IMR-90 (cell line): ENCODE measurements around the gene PRR5L. TPM values are rescaled to one million over a fixed set of nuclear protein-coding genes. Genes with fewer than 3 reads are reported as not detected.

ENCODE experiments used
- ATAC-seq: fragments of 200-7000 bp; cut with Tn5 transposase; 2 replicates; pipeline ENCODE4 v1.9.1; 2020; ENCODE audit warnings: low read depth, mild to moderate bottlenecking, moderate library complexity
- BruUV-seq: library from RNA; stranded (reverse); fragments of 400-500 nt; replicated peaks from 2 replicates; lab custom pipeline; 2021; lab: Mats Ljungman, UMichigan
- CTCF ChIA-PET: fragments of 300-600 bp; formaldehyde crosslinking; extraction: SDS; loops from one replicate; lab custom pipeline; 2021; ENCODE audit warnings: antibody characterized with exemption; lab: Yijun Ruan, JAX
- POLR2A ChIA-PET: fragments of 300-600 bp; sonication (Branson Sonifier 250); formaldehyde crosslinking; loops from one replicate; lab custom pipeline; 2022; ENCODE audit warnings: antibody characterized with exemption; ENCODE audit not compliant: unreplicated experiment; lab: Charles Lee
- DNase-seq: peaks from one replicate; pipeline ENCODE4 v3.0.0; 2013
- H2AFZ ChIP-seq: replicated peaks from 2 replicates; pipeline ENCODE3; 2013; ENCODE audit warnings: low read length, mild to moderate bottlenecking; ENCODE audit not compliant: poor library complexity
- H2AK5ac ChIP-seq: 2 replicates; pipeline ENCODE4 v1.6.1; 2013; ENCODE audit warnings: low read depth, low read length, inconsistent platforms
- H2AK9ac ChIP-seq: replicated peaks from 2 replicates; pipeline ENCODE3; 2013; ENCODE audit warnings: mild to moderate bottlenecking, low read depth, low read length, moderate library complexity; ENCODE audit not compliant: poor library complexity
- H2BK120ac ChIP-seq: 2 replicates; pipeline ENCODE4 v1.6.1; 2013; ENCODE audit warnings: low read depth, low read length, inconsistent platforms
- H2BK15ac ChIP-seq: 3 replicates; pipeline ENCODE4 v1.6.1; 2013; ENCODE audit warnings: low read depth, low read length, inconsistent platforms
- H2BK20ac ChIP-seq: 2 replicates; pipeline ENCODE4 v1.6.1; 2013; ENCODE audit warnings: low read depth, mild to moderate bottlenecking, inconsistent platforms, low read length, moderate library complexity
- H2BK5ac ChIP-seq: 2 replicates; pipeline ENCODE4 v1.6.1; 2013; ENCODE audit warnings: mild to moderate bottlenecking, low read depth, low read length, inconsistent platforms; ENCODE audit not compliant: poor library complexity, severe bottlenecking
- H3K14ac ChIP-seq: replicated peaks from 2 replicates; pipeline ENCODE4 v1.6.1; 2013; ENCODE audit warnings: low read depth, low read length, inconsistent platforms
- H3K18ac ChIP-seq: 2 replicates; pipeline ENCODE4 v1.6.1; 2013; ENCODE audit warnings: low read depth, low read length, control low read depth
- H3K23ac ChIP-seq: 2 replicates; pipeline ENCODE4 v1.6.1; 2013; ENCODE audit warnings: low read depth, low read length, inconsistent platforms
- H3K27ac ChIP-seq: 2 replicates; pipeline ENCODE4 v1.5.1; 2013; ENCODE audit warnings: mild to moderate bottlenecking, control low read depth, low read length; ENCODE audit not compliant: insufficient read depth
- H3K27me3 ChIP-seq: 2 replicates; pipeline ENCODE4 v1.6.1; 2013; ENCODE audit warnings: low read length; ENCODE audit not compliant: control insufficient read depth, insufficient read depth
- H3K36me3 ChIP-seq: 2 replicates; pipeline ENCODE4 v1.6.1; 2013; ENCODE audit warnings: low read length, mixed read lengths; ENCODE audit not compliant: control insufficient read depth, insufficient read depth
- H3K4ac ChIP-seq: 2 replicates; pipeline ENCODE4 v1.6.1; 2013; ENCODE audit warnings: low read depth, low read length, inconsistent platforms
- H3K4me1 ChIP-seq: 2 replicates; pipeline ENCODE4 v1.6.1; 2013; ENCODE audit warnings: low read length, mixed read lengths; ENCODE audit not compliant: control insufficient read depth, insufficient read depth
- H3K4me2 ChIP-seq: 2 replicates; pipeline ENCODE4 v1.6.1; 2013; ENCODE audit warnings: low read depth, mild to moderate bottlenecking, control low read depth, low read length, moderate library complexity
- H3K4me3 ChIP-seq: 2 replicates; pipeline ENCODE4 v1.5.1; 2013; ENCODE audit warnings: low read depth, mild to moderate bottlenecking, control low read depth, low read length, moderate library complexity; ENCODE audit not compliant: insufficient read depth
- H3K56ac ChIP-seq: 2 replicates; pipeline ENCODE4 v1.6.1; 2013; ENCODE audit warnings: low read length, inconsistent platforms; ENCODE audit not compliant: insufficient read depth; ENCODE audit errors: extremely low read depth
- H3K79me1 ChIP-seq, 2 experiments: 2 replicates each; pipeline ENCODE4 v1.6.1; 2013; ENCODE audit warnings: low read length in 2 of 2, inconsistent platforms in 1 of 2, low read depth in 1 of 2
- H3K9ac ChIP-seq: 2 replicates; pipeline ENCODE4 v1.6.1; 2013; ENCODE audit warnings: low read depth, low read length, control low read depth
- H3K9me1 ChIP-seq: 2 replicates; pipeline ENCODE4 v1.6.1; 2013; ENCODE audit warnings: low read length, inconsistent platforms; ENCODE audit not compliant: insufficient read depth
- H3K9me3 ChIP-seq: 2 replicates; pipeline ENCODE4 v1.6.1; 2013; ENCODE audit warnings: low read length; ENCODE audit not compliant: control insufficient read depth, insufficient read depth
- H4K20me1 ChIP-seq: 2 replicates; pipeline ENCODE4 v1.6.1; 2013; ENCODE audit warnings: low read length, inconsistent platforms; ENCODE audit not compliant: insufficient read depth
- H4K5ac ChIP-seq: 2 replicates; pipeline ENCODE4 v1.6.1; 2013; ENCODE audit warnings: mild to moderate bottlenecking, low read depth, low read length, control low read depth
- H4K8ac ChIP-seq, 2 experiments: 2 replicates each; pipeline ENCODE4 v1.6.1; 2013; ENCODE audit warnings: low read depth in 2 of 2, low read length in 2 of 2, control low read depth in 1 of 2, inconsistent platforms in 1 of 2
- H4K91ac ChIP-seq: 2 replicates; pipeline ENCODE4 v1.6.1; 2013; ENCODE audit warnings: low read depth, low read length, inconsistent platforms; ENCODE audit not compliant: insufficient read depth
- BHLHE40 ChIP-seq: fragments of 150-350 bp; IDR thresholded peaks from 2 replicates; pipeline ENCODE4 v1.6.1; 2016; ENCODE audit warnings: mild to moderate bottlenecking, low read depth, low read length
- CEBPB ChIP-seq: IDR thresholded peaks from 2 replicates; pipeline ENCODE4 v1.6.1; 2012; ENCODE audit warnings: low read depth, low read length, improper control_type of control experiment
- CHD1 ChIP-seq: IDR thresholded peaks from 2 replicates; pipeline ENCODE4 v1.6.1; 2012; ENCODE audit warnings: low read depth, low read length, improper control_type of control experiment
- CTCF ChIP-seq: conservative IDR thresholded peaks from 2 replicates; pipeline ENCODE4 v1.5.1; 2012; ENCODE audit warnings: mild to moderate bottlenecking, low read depth, low read length, improper control_type of control experiment
- ELK1 ChIP-seq: fragments of 150-350 bp; IDR thresholded peaks from 2 replicates; pipeline ENCODE4 v1.6.1; 2016; ENCODE audit warnings: low read depth, mild to moderate bottlenecking, low read length, moderate library complexity, borderline replicate concordance
- FOS ChIP-seq: fragments of 150-350 bp; IDR thresholded peaks from 2 replicates; pipeline ENCODE4 v1.6.1; 2016; ENCODE audit warnings: low read depth, low read length
- MAFK ChIP-seq: IDR thresholded peaks from 2 replicates; pipeline ENCODE4 v1.6.1; 2012; ENCODE audit warnings: low read depth, low read length, improper control_type of control experiment
- MAZ ChIP-seq: IDR thresholded peaks from 2 replicates; pipeline ENCODE4 v1.6.1; 2012; ENCODE audit warnings: low read depth, mild to moderate bottlenecking, low read length, improper control_type of control experiment, moderate library complexity, borderline replicate concordance
- MXI1 ChIP-seq: IDR thresholded peaks from 2 replicates; pipeline ENCODE4 v1.6.1; 2012; ENCODE audit warnings: low read depth, mild to moderate bottlenecking, low read length, moderate library complexity, borderline replicate concordance
- NFE2L2 ChIP-seq: fragments of 150-350 bp; IDR thresholded peaks from 2 replicates; pipeline ENCODE4 v1.6.1; 2016; ENCODE audit warnings: low read depth, mild to moderate bottlenecking, low read length
- POLR2A ChIP-seq: IDR thresholded peaks from 2 replicates; pipeline ENCODE4 v1.6.1; 2012; ENCODE audit warnings: mild to moderate bottlenecking, low read depth, low read length
- RAD21 ChIP-seq: IDR thresholded peaks from 2 replicates; pipeline ENCODE4 v1.6.1; 2012; ENCODE audit warnings: low read length, improper control_type of control experiment
- RCOR1 ChIP-seq: IDR thresholded peaks from 2 replicates; pipeline ENCODE4 v1.6.1; 2012; ENCODE audit warnings: mild to moderate bottlenecking, low read length, improper control_type of control experiment; ENCODE audit not compliant: insufficient replicate concordance
- RFX5 ChIP-seq: IDR thresholded peaks from 2 replicates; pipeline ENCODE4 v1.8.0; 2012; ENCODE audit warnings: low read depth, mild to moderate bottlenecking, low read length, moderate library complexity
- SMC3 ChIP-seq: fragments of 150-350 bp; IDR thresholded peaks from 2 replicates; pipeline ENCODE4 v1.6.1; 2016; ENCODE audit warnings: low read depth, mild to moderate bottlenecking, antibody characterized with exemption, low read length, moderate library complexity
- WGBS, 2 experiments: methylation state at CpG; one replicate each; pipeline versions ENCODE4 v1.1.5 to v1.1.7; 2013; ENCODE audit warnings: missing lambda C conversion rate in 2 of 2; ENCODE audit not compliant: insufficient read length in 1 of 2; ENCODE audit errors: extremely low coverage in 2 of 2; 5-methylcytosine and 5-hydroxymethylcytosine counted together
- dilution Hi-C: fragments of 300-500 bp; cut with HindIII; formaldehyde crosslinking; loops from one replicate; pipeline ENCODE4 v1.14.3; 2018; ENCODE audit warnings: low sequenced_read_pairs; ENCODE audit not compliant: unreplicated experiment
- in situ Hi-C: fragments of 300-500 bp; cut with MboI; formaldehyde crosslinking; loops from 3 replicates; pipeline ENCODE4 v1.14.3; 2019; ENCODE audit warnings: low sequenced_read_pairs, inconsistent platforms, mixed read lengths
- intact Hi-C: fragments of 100-400 bp; cut with micrococcal nuclease; formaldehyde crosslinking; loops from 2 replicates; pipeline ENCODE4 v1.10.0; 2022
- polyA plus RNA-seq, 3 experiments: library from polyadenylated mRNA; depleted of rRNA; stranded (reverse); fragments of >200 nt; gene quantifications; 2 replicates each; pipeline ENCODE4 v1.2.3, GENCODE V29; 2012; ENCODE audit warnings: low replicate concordance in 1 of 3
- total RNA-seq: library from RNA; depleted of rRNA; stranded (reverse); fragments of >200 nt; gene quantifications from 2 replicates; pipeline ENCODE4 v1.2.3, GENCODE V29; 2012
- TF ChIP-seq, protein P1 (sequence below): fragments of 150-350 bp; IDR thresholded peaks from 2 replicates; pipeline ENCODE4 v1.6.1; 2017; ENCODE audit warnings: mild to moderate bottlenecking, antibody characterized with exemption, low read length, low read depth

The PRR5L gene
- total and polyA plus RNA-seq, 2 of the 4 experiments (the other 2 are of a cell fraction), result 2.9 to 3.6 TPM

DNA sequence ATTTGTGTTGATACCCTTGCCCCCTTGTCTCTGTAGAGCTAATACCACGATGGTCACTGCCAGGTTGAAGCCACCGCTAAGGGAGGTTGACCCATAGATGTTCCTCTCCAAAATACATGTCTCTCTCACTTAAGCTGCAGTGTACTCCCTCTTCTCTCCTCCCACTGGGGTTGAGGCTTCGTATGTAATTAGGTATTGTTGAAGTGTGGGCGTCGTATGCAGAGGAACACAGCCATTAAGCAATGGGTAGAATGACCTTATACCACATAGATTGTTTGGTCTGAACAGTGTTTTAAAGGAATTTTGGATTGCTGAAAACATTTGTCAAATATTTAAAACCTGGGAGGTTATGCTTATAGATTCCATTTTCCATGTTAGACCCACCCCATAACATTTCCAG, 142.0 kb downstream of the PRR5L start:
- intact Hi-C loops (no loop called here), in situ Hi-C loops (no loop called here)
- no peak for ATAC-seq

More for the DNA sequence above, 142.0 kb downstream of the PRR5L start:
- no peaks in the 10 kb centered on the region for H3K9me1 ChIP-seq
- no peak overlapping the region for H2AK9ac ChIP-seq
- no peak overlapping the region for H2BK5ac ChIP-seq
- H4K91ac ChIP-seq, result no peak overlapping the region
- no peaks in the 10 kb centered on the region for H3K27me3 ChIP-seq
- no peak overlapping the region for H2BK120ac ChIP-seq
- WGBS, 2 experiments, result no CpG with 5 or more reads among the region's 5 CpGs
- no peak overlapping the region for H2BK20ac ChIP-seq
- no peak overlapping the region for H4K5ac ChIP-seq
- H3K4me2 ChIP-seq, result no peak overlapping the region
- H3K9me3 ChIP-seq, result no peaks in the 10 kb centered on the region
- TF ChIP-seq RAD21, result no peak
- TF ChIP-seq, protein P1, sequence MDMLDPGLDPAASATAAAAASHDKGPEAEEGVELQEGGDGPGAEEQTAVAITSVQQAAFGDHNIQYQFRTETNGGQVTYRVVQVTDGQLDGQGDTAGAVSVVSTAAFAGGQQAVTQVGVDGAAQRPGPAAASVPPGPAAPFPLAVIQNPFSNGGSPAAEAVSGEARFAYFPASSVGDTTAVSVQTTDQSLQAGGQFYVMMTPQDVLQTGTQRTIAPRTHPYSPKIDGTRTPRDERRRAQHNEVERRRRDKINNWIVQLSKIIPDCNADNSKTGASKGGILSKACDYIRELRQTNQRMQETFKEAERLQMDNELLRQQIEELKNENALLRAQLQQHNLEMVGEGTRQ, result no peak
- TF ChIP-seq SMC3, result no peak
- no peak for TF ChIP-seq NFE2L2
- no peak for TF ChIP-seq BHLHE40
- no peak for TF ChIP-seq CTCF
- TF ChIP-seq POLR2A, result no peak
- no peak for TF ChIP-seq CEBPB
- no peak for TF ChIP-seq CHD1
- no peak for TF ChIP-seq ELK1
- no peak for TF ChIP-seq MAZ
- TF ChIP-seq FOS, result no peak
- no peak for TF ChIP-seq RCOR1
- no peak for TF ChIP-seq MAFK
- TF ChIP-seq RFX5, result no peak
- no peak for TF ChIP-seq MXI1
- no peak overlapping the region for H3K4ac ChIP-seq
- dilution Hi-C loops, result no loop called here
- no peak overlapping the region for H3K27ac ChIP-seq
- no peak overlapping the region for H2AK5ac ChIP-seq
- no TSS peak for BruUV-seq
- no peak for DNase-seq
- H3K18ac ChIP-seq, result no peak overlapping the region
- no peak overlapping the region for H3K4me3 ChIP-seq
- no peaks in the 10 kb centered on the region for H3K4me1 ChIP-seq
- peaks cover 2% of the 10 kb centered on the region for H3K36me3 ChIP-seq
- ChIA-PET POLR2A (interaction anchor here (0.5 kb wide), 1 partner anchor 12 kb away, joined by 5 read pairs; no protein-coding TSS in a partner anchor), CTCF (no interaction called here)
- no peak overlapping the region for H3K9ac ChIP-seq
- H4K20me1 ChIP-seq, result no peaks in the 10 kb centered on the region
- no peak overlapping the region for H3K56ac ChIP-seq
- H2AFZ ChIP-seq, result no peak overlapping the region
- no peaks in the 10 kb centered on the region for H3K79me1 ChIP-seq
- H2BK15ac ChIP-seq, result no peak overlapping the region
- no peak overlapping the region for H4K8ac ChIP-seq
- H3K23ac ChIP-seq, result no peak overlapping the region
- H3K14ac ChIP-seq, result no peak overlapping the region
